Transverse colon (tissue), 3 donors: ENCODE results near the gene MRAS.

Source experiments
- POLR2A ChIP-seq: fragments of 450-650 bp; IDR thresholded peaks from one replicate; pipeline ENCODE4 v1.6.1; 2016; ENCODE audit warnings: antibody characterized with exemption, mild to moderate bottlenecking, moderate library complexity
- TF ChIP-seq, protein P1 (sequence below), 5 experiments: fragments of 200-600 bp in 3 of 5; fragments of 450-650 bp in 2 of 5; sonication (generic) in 3 of 5; IDR thresholded peaks; 1 replicate in 2 of 5; 2 replicates in 3 of 5; pipeline ENCODE4 v1.5.1; 2016 to 2017; ENCODE audit warnings: antibody characterized with exemption in 5 of 5, inconsistent platforms in 3 of 5, mild to moderate bottlenecking in 2 of 5, moderate library complexity in 1 of 5

DNA sequence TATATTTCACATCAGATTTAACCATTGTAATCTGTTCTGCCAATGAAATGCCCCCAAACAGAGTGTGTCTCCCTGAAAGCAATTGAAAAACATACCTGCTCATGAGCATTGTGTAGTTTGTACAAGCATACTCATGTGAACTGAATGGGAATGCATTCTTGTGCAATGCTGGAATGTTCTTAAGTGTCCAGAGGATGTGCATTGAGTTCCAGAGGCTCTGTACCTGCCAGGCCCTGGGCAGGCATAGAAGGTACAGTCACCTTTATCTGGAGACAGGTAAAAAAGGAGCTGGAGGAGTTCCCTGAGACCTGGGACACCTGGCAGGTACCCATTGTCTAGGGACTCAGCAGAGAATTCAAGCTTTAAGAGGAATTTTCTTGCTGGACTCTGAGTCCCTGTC is 2.8 kb downstream of the MRAS start:
- TF ChIP-seq, protein P1, sequence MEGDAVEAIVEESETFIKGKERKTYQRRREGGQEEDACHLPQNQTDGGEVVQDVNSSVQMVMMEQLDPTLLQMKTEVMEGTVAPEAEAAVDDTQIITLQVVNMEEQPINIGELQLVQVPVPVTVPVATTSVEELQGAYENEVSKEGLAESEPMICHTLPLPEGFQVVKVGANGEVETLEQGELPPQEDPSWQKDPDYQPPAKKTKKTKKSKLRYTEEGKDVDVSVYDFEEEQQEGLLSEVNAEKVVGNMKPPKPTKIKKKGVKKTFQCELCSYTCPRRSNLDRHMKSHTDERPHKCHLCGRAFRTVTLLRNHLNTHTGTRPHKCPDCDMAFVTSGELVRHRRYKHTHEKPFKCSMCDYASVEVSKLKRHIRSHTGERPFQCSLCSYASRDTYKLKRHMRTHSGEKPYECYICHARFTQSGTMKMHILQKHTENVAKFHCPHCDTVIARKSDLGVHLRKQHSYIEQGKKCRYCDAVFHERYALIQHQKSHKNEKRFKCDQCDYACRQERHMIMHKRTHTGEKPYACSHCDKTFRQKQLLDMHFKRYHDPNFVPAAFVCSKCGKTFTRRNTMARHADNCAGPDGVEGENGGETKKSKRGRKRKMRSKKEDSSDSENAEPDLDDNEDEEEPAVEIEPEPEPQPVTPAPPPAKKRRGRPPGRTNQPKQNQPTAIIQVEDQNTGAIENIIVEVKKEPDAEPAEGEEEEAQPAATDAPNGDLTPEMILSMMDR (IDR thresholded peaks at IDR 0.05): no peak
- TF ChIP-seq POLR2A: no peak
